ENCODE results near the gene INO80B. TPM values are rescaled to one million over a fixed set of nuclear protein-coding genes. Genes with fewer than 3 reads are reported as not detected.

Gene INO80B
- total and polyA plus RNA-seq, 8 donors: 4.7 to 52.2 (median 32.2) TPM; not detected in 1

DNA sequence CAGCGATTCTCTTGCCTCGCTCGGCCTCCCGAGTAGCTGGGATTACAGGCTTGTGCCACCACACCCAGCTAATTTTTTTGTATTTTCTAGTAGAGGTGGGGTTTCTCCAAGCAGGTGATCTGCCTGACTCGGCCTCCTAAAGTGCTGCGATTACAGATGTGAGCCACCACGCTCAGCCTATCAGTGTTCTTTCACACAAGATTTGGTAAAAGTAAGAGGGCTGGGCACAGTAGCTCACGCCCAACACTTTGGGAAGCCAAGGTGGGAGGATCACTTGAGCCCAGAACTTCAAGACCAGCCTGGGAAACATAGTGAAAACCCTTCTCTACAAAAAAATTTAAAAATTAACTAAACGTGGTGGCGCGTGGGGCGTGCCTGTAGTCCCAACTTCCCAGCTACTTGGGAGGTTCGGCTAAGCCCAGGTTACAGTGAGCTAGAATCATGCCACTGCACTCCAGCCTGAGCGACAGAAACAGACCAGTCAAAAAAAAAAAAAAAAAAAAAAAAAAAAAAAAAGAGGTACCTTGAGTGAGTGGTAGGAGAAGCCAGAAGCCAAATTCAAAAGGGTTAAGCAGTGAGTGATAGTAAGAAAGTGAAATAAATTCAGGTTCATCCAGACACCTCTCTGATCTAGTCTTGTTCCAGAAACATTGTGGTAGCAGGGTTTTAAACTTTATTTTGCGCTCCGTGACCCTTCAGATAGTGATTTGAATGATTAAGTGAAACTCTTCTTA lies 16.6 kb downstream of the INO80B start:
- Histone ChIP-seq H3K4me3 (peak overlapping the region; percentile 54 to 82 (median 66)), H3K27me3 (no peaks in the 10 kb centered on the region), H3K36me3 (peaks cover 14 to 25% (median 21%) of the 10 kb centered on the region in 4 donors), H3K4me1 (peaks cover 14 to 27% (median 26%) of the 10 kb centered on the region in 4 donors), H3K27ac (peak overlapping the region; percentile 78 to 93 (median 86)), H3K9me3 (no peaks in the 10 kb centered on the region)
- 36 to 59% (median 50%) methylated on average over 16 of the region's 16 CpGs for WGBS, 5 donors
- TF ChIP-seq, protein P1, sequence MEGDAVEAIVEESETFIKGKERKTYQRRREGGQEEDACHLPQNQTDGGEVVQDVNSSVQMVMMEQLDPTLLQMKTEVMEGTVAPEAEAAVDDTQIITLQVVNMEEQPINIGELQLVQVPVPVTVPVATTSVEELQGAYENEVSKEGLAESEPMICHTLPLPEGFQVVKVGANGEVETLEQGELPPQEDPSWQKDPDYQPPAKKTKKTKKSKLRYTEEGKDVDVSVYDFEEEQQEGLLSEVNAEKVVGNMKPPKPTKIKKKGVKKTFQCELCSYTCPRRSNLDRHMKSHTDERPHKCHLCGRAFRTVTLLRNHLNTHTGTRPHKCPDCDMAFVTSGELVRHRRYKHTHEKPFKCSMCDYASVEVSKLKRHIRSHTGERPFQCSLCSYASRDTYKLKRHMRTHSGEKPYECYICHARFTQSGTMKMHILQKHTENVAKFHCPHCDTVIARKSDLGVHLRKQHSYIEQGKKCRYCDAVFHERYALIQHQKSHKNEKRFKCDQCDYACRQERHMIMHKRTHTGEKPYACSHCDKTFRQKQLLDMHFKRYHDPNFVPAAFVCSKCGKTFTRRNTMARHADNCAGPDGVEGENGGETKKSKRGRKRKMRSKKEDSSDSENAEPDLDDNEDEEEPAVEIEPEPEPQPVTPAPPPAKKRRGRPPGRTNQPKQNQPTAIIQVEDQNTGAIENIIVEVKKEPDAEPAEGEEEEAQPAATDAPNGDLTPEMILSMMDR (IDR thresholded peaks at IDR 0.05): no peak
- no peak for TF ChIP-seq POLR2AphosphoS5 (IDR thresholded peaks at IDR 0.05)
- no peak for TF ChIP-seq POLR2A (IDR thresholded peaks at IDR 0.05)
- TF ChIP-seq EP300 (IDR thresholded peaks at IDR 0.05): no peak
- intact Hi-C loops (cut with DNase I; ENCODE audit: low total_unique reads): no loop called here
- DNase-seq: no peak

DNA sequence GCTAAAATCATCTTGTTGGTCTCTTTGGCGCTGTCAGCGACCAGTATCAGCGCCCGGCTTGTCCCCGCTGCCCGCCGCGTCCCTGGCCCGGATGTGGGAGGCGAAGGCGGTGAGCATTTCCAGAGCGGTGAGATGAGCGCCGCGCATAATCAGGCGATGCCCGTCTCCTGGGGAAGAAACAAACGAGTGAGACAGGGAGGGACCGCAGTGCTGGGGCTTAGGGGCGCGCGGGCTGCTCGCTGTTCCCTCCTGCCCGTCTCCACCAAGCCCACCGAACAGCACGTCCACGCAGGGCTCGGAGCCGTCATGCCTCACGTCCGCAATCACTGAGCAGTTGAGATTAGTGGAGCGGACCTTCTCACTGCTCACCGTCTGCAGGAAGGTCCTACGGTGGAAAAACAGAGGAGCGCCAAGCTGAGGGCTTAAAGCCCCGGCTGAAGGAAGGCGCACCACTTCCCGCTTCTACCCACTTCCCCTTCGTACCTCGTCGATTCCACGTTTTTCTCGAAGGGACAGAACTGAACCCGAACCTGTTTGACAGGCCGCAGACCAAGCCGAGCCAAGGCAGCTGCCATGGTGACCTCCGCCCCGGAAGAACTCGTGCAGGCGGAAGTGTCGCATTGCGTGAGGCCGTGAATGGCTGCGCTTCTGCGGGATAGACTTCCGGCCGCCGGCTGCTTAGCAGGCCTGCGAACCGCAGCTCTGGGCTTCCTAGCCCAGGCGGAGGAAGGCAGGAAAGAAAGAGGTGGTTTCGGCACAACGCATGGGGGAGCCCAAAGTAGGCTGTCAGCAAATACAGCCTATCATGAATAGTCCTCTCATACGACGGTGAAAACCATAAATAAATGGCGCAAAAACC lies 17.4 kb downstream of the INO80B start, which contains the start of gene MRPL53:
MRPL53 (minus strand) TSS at position 595 of the 859 bp plus-strand sequence; CDS start at position 575, 20 bp downstream.
- DNase-seq: peak; percentile 95 to 98
- no peaks in the 10 kb centered on the region for H3K27me3 ChIP-seq
- WGBS, 5 donors: 0 to 1% (median 0%) methylated on average over 42 to 66 of the region's 66 CpGs
- H3K4me1 ChIP-seq: peaks cover 14 to 27% (median 25%) of the 10 kb centered on the region in 4 donors
- H3K36me3 ChIP-seq: peaks cover 14 to 33% (median 27%) of the 10 kb centered on the region in 4 donors
- no peaks in the 10 kb centered on the region for H3K9me3 ChIP-seq
- TF ChIP-seq EP300 (IDR thresholded peaks at IDR 0.05): no peak
- TF ChIP-seq POLR2A (IDR thresholded peaks at IDR 0.05): peak in 1 of 4 donors; percentile 57
- TF ChIP-seq POLR2AphosphoS5 (IDR thresholded peaks at IDR 0.05): peak; percentile 88 to 100 (median 97)
- intact Hi-C loops (cut with DNase I; ENCODE audit: low total_unique reads): no loop called here
- peak within 1 kb of the TSS; percentile 78 to 93 (median 86) for H3K27ac ChIP-seq
- peak within 1 kb of the TSS; percentile 54 to 82 (median 66) for H3K4me3 ChIP-seq

DNA sequence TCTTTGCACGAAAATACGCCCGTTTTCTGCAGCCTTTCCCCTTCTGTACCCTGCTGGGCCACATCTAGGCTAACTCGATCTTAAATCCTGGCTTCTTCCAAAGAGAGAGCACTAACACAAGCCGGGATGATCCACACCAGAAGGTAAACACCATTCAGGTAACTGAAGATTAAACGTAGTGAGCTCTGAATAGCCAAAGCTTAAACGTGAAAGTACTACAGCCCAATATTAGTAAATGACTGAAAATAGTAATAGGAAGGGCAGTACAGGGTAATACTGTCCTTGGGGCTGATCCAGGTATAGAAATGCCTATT lies 18.0 kb downstream of the INO80B start:
- no peak for DNase-seq
- no peaks in the 10 kb centered on the region for H3K27me3 ChIP-seq
- TF ChIP-seq, protein P1 (IDR thresholded peaks at IDR 0.05): no peak
- TF ChIP-seq EP300 (IDR thresholded peaks at IDR 0.05) (no peak), POLR2AphosphoS5 (IDR thresholded peaks at IDR 0.05) (no peak), POLR2A (IDR thresholded peaks at IDR 0.05) (no peak)
- WGBS, 5 donors: 4 to 8% (median 5%) methylated on average over 7 of the region's 7 CpGs
- H3K36me3 ChIP-seq: peaks cover 14 to 38% (median 33%) of the 10 kb centered on the region in 4 donors
- no peaks in the 10 kb centered on the region for H3K9me3 ChIP-seq
- H3K4me3 ChIP-seq: peak overlapping the region; percentile 54 to 82 (median 66)
- H3K27ac ChIP-seq: peak overlapping the region; percentile 78 to 93 (median 86)
- H3K4me1 ChIP-seq: peaks cover 14 to 27% (median 25%) of the 10 kb centered on the region in 4 donors
- intact Hi-C loops (cut with DNase I; ENCODE audit: low total_unique reads): no loop called here

DNA sequence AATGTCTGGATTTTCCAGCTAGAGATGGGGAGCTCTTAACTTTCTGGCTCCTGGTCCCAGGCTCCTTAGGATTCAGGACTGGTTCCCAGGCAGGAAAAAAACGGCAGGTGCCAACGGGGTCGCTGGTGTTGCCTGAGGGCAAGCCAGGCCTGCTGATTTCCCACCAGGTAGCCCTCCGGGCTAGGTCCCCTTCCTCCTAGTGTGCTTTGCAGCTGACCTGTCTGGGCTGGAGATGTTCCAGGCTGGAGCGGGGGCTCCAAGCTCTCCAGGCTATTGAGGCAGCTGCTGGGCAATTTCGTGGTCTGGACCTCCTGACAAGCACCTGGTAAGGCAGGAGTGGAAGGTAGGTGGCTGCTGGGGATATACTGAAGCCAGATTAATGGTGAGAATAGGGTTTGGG lies 19.6 kb downstream of the INO80B start:
- Histone ChIP-seq H3K27ac (no peak overlapping the region), H3K9me3 (no peaks in the 10 kb centered on the region), H3K4me1 (peaks cover 14 to 27% (median 26%) of the 10 kb centered on the region in 4 donors), H3K36me3 (peaks cover 17 to 50% (median 41%) of the 10 kb centered on the region in 4 donors), H3K27me3 (no peaks in the 10 kb centered on the region), H3K4me3 (no peak overlapping the region)
- intact Hi-C loops (cut with DNase I; ENCODE audit: low total_unique reads): no loop called here
- 85 to 97% (median 91%) methylated on average over 6 of the region's 6 CpGs for WGBS, 5 donors
- no peak for TF ChIP-seq POLR2A (IDR thresholded peaks at IDR 0.05)
- TF ChIP-seq, protein P1 (IDR thresholded peaks at IDR 0.05): no peak
- no peak for TF ChIP-seq EP300 (IDR thresholded peaks at IDR 0.05)
- no peak for TF ChIP-seq POLR2AphosphoS5 (IDR thresholded peaks at IDR 0.05)
- DNase-seq: no peak
